IMR-90 (cell line): ENCODE results near the gene GPRC5D. TPM values are rescaled to one million over a fixed set of nuclear protein-coding genes. Genes with fewer than 3 reads are reported as not detected.

Experiments
- ATAC-seq: fragments of 200-7000 bp; cut with Tn5 transposase; 2 replicates; pipeline ENCODE4 v1.9.1; 2020; ENCODE audit warnings: low read depth, mild to moderate bottlenecking, moderate library complexity
- BruUV-seq: library from RNA; stranded (reverse); fragments of 400-500 nt; replicated peaks from 2 replicates; lab custom pipeline; 2021; lab: Mats Ljungman, UMichigan
- CTCF ChIA-PET: fragments of 300-600 bp; formaldehyde crosslinking; extraction: SDS; loops from one replicate; lab custom pipeline; 2021; ENCODE audit warnings: antibody characterized with exemption; lab: Yijun Ruan, JAX
- POLR2A ChIA-PET: fragments of 300-600 bp; sonication (Branson Sonifier 250); formaldehyde crosslinking; loops from one replicate; lab custom pipeline; 2022; ENCODE audit warnings: antibody characterized with exemption; ENCODE audit not compliant: unreplicated experiment; lab: Charles Lee
- DNase-seq: peaks from one replicate; pipeline ENCODE4 v3.0.0; 2013
- H2AFZ ChIP-seq: replicated peaks from 2 replicates; pipeline ENCODE3; 2013; ENCODE audit warnings: low read length, mild to moderate bottlenecking; ENCODE audit not compliant: poor library complexity
- H2AK5ac ChIP-seq: 2 replicates; pipeline ENCODE4 v1.6.1; 2013; ENCODE audit warnings: low read depth, low read length, inconsistent platforms
- H2AK9ac ChIP-seq: replicated peaks from 2 replicates; pipeline ENCODE3; 2013; ENCODE audit warnings: mild to moderate bottlenecking, low read depth, low read length, moderate library complexity; ENCODE audit not compliant: poor library complexity
- H2BK120ac ChIP-seq: 2 replicates; pipeline ENCODE4 v1.6.1; 2013; ENCODE audit warnings: low read depth, low read length, inconsistent platforms
- H2BK15ac ChIP-seq: 3 replicates; pipeline ENCODE4 v1.6.1; 2013; ENCODE audit warnings: low read depth, low read length, inconsistent platforms
- H2BK20ac ChIP-seq: 2 replicates; pipeline ENCODE4 v1.6.1; 2013; ENCODE audit warnings: low read depth, mild to moderate bottlenecking, inconsistent platforms, low read length, moderate library complexity
- H2BK5ac ChIP-seq: 2 replicates; pipeline ENCODE4 v1.6.1; 2013; ENCODE audit warnings: mild to moderate bottlenecking, low read depth, low read length, inconsistent platforms; ENCODE audit not compliant: poor library complexity, severe bottlenecking
- H3K14ac ChIP-seq: replicated peaks from 2 replicates; pipeline ENCODE4 v1.6.1; 2013; ENCODE audit warnings: low read depth, low read length, inconsistent platforms
- H3K18ac ChIP-seq: 2 replicates; pipeline ENCODE4 v1.6.1; 2013; ENCODE audit warnings: low read depth, low read length, control low read depth
- H3K23ac ChIP-seq: 2 replicates; pipeline ENCODE4 v1.6.1; 2013; ENCODE audit warnings: low read depth, low read length, inconsistent platforms
- H3K27ac ChIP-seq: 2 replicates; pipeline ENCODE4 v1.5.1; 2013; ENCODE audit warnings: mild to moderate bottlenecking, control low read depth, low read length; ENCODE audit not compliant: insufficient read depth
- H3K27me3 ChIP-seq: 2 replicates; pipeline ENCODE4 v1.6.1; 2013; ENCODE audit warnings: low read length; ENCODE audit not compliant: control insufficient read depth, insufficient read depth
- H3K36me3 ChIP-seq: 2 replicates; pipeline ENCODE4 v1.6.1; 2013; ENCODE audit warnings: low read length, mixed read lengths; ENCODE audit not compliant: control insufficient read depth, insufficient read depth
- H3K4ac ChIP-seq: 2 replicates; pipeline ENCODE4 v1.6.1; 2013; ENCODE audit warnings: low read depth, low read length, inconsistent platforms
- H3K4me1 ChIP-seq: 2 replicates; pipeline ENCODE4 v1.6.1; 2013; ENCODE audit warnings: low read length, mixed read lengths; ENCODE audit not compliant: control insufficient read depth, insufficient read depth
- H3K4me2 ChIP-seq: 2 replicates; pipeline ENCODE4 v1.6.1; 2013; ENCODE audit warnings: low read depth, mild to moderate bottlenecking, control low read depth, low read length, moderate library complexity
- H3K4me3 ChIP-seq: 2 replicates; pipeline ENCODE4 v1.5.1; 2013; ENCODE audit warnings: low read depth, mild to moderate bottlenecking, control low read depth, low read length, moderate library complexity; ENCODE audit not compliant: insufficient read depth
- H3K56ac ChIP-seq: 2 replicates; pipeline ENCODE4 v1.6.1; 2013; ENCODE audit warnings: low read length, inconsistent platforms; ENCODE audit not compliant: insufficient read depth; ENCODE audit errors: extremely low read depth
- H3K79me1 ChIP-seq, 2 experiments: 2 replicates each; pipeline ENCODE4 v1.6.1; 2013; ENCODE audit warnings: low read length in 2 of 2, inconsistent platforms in 1 of 2, low read depth in 1 of 2
- H3K9ac ChIP-seq: 2 replicates; pipeline ENCODE4 v1.6.1; 2013; ENCODE audit warnings: low read depth, low read length, control low read depth
- H3K9me1 ChIP-seq: 2 replicates; pipeline ENCODE4 v1.6.1; 2013; ENCODE audit warnings: low read length, inconsistent platforms; ENCODE audit not compliant: insufficient read depth
- H3K9me3 ChIP-seq: 2 replicates; pipeline ENCODE4 v1.6.1; 2013; ENCODE audit warnings: low read length; ENCODE audit not compliant: control insufficient read depth, insufficient read depth
- H4K20me1 ChIP-seq: 2 replicates; pipeline ENCODE4 v1.6.1; 2013; ENCODE audit warnings: low read length, inconsistent platforms; ENCODE audit not compliant: insufficient read depth
- H4K5ac ChIP-seq: 2 replicates; pipeline ENCODE4 v1.6.1; 2013; ENCODE audit warnings: mild to moderate bottlenecking, low read depth, low read length, control low read depth
- H4K8ac ChIP-seq, 2 experiments: 2 replicates each; pipeline ENCODE4 v1.6.1; 2013; ENCODE audit warnings: low read depth in 2 of 2, low read length in 2 of 2, control low read depth in 1 of 2, inconsistent platforms in 1 of 2
- H4K91ac ChIP-seq: 2 replicates; pipeline ENCODE4 v1.6.1; 2013; ENCODE audit warnings: low read depth, low read length, inconsistent platforms; ENCODE audit not compliant: insufficient read depth
- BHLHE40 ChIP-seq: fragments of 150-350 bp; IDR thresholded peaks from 2 replicates; pipeline ENCODE4 v1.6.1; 2016; ENCODE audit warnings: mild to moderate bottlenecking, low read depth, low read length
- CEBPB ChIP-seq: IDR thresholded peaks from 2 replicates; pipeline ENCODE4 v1.6.1; 2012; ENCODE audit warnings: low read depth, low read length, improper control_type of control experiment
- FOS ChIP-seq: fragments of 150-350 bp; IDR thresholded peaks from 2 replicates; pipeline ENCODE4 v1.6.1; 2016; ENCODE audit warnings: low read depth, low read length
- MAFK ChIP-seq: IDR thresholded peaks from 2 replicates; pipeline ENCODE4 v1.6.1; 2012; ENCODE audit warnings: low read depth, low read length, improper control_type of control experiment
- MAZ ChIP-seq: IDR thresholded peaks from 2 replicates; pipeline ENCODE4 v1.6.1; 2012; ENCODE audit warnings: low read depth, mild to moderate bottlenecking, low read length, improper control_type of control experiment, moderate library complexity, borderline replicate concordance
- MXI1 ChIP-seq: IDR thresholded peaks from 2 replicates; pipeline ENCODE4 v1.6.1; 2012; ENCODE audit warnings: low read depth, mild to moderate bottlenecking, low read length, moderate library complexity, borderline replicate concordance
- NFE2L2 ChIP-seq: fragments of 150-350 bp; IDR thresholded peaks from 2 replicates; pipeline ENCODE4 v1.6.1; 2016; ENCODE audit warnings: low read depth, mild to moderate bottlenecking, low read length
- POLR2A ChIP-seq: IDR thresholded peaks from 2 replicates; pipeline ENCODE4 v1.6.1; 2012; ENCODE audit warnings: mild to moderate bottlenecking, low read depth, low read length
- RAD21 ChIP-seq: IDR thresholded peaks from 2 replicates; pipeline ENCODE4 v1.6.1; 2012; ENCODE audit warnings: low read length, improper control_type of control experiment
- RFX5 ChIP-seq: IDR thresholded peaks from 2 replicates; pipeline ENCODE4 v1.8.0; 2012; ENCODE audit warnings: low read depth, mild to moderate bottlenecking, low read length, moderate library complexity
- SMC3 ChIP-seq: fragments of 150-350 bp; IDR thresholded peaks from 2 replicates; pipeline ENCODE4 v1.6.1; 2016; ENCODE audit warnings: low read depth, mild to moderate bottlenecking, antibody characterized with exemption, low read length, moderate library complexity
- WGBS, 2 experiments: methylation state at CpG; one replicate each; pipeline versions ENCODE4 v1.1.5 to v1.1.7; 2013; ENCODE audit warnings: missing lambda C conversion rate in 2 of 2; ENCODE audit not compliant: insufficient read length in 1 of 2; ENCODE audit errors: extremely low coverage in 2 of 2; 5-methylcytosine and 5-hydroxymethylcytosine counted together
- dilution Hi-C: fragments of 300-500 bp; cut with HindIII; formaldehyde crosslinking; loops from one replicate; pipeline ENCODE4 v1.14.3; 2018; ENCODE audit warnings: low sequenced_read_pairs; ENCODE audit not compliant: unreplicated experiment
- in situ Hi-C: fragments of 300-500 bp; cut with MboI; formaldehyde crosslinking; loops from 3 replicates; pipeline ENCODE4 v1.14.3; 2019; ENCODE audit warnings: low sequenced_read_pairs, inconsistent platforms, mixed read lengths
- intact Hi-C: fragments of 100-400 bp; cut with micrococcal nuclease; formaldehyde crosslinking; loops from 2 replicates; pipeline ENCODE4 v1.10.0; 2022
- polyA plus RNA-seq, 3 experiments: library from polyadenylated mRNA; depleted of rRNA; stranded (reverse); fragments of >200 nt; gene quantifications; 2 replicates each; pipeline ENCODE4 v1.2.3, GENCODE V29; 2012; ENCODE audit warnings: low replicate concordance in 1 of 3
- total RNA-seq: library from RNA; depleted of rRNA; stranded (reverse); fragments of >200 nt; gene quantifications from 2 replicates; pipeline ENCODE4 v1.2.3, GENCODE V29; 2012
- TF ChIP-seq, protein P1 (sequence below): fragments of 150-350 bp; IDR thresholded peaks from 2 replicates; pipeline ENCODE4 v1.6.1; 2017; ENCODE audit warnings: mild to moderate bottlenecking, antibody characterized with exemption, low read length, low read depth
- TF ChIP-seq, protein P2 (sequence below): fragments of 150-350 bp; IDR thresholded peaks from 2 replicates; pipeline ENCODE4 v1.6.1; 2016; ENCODE audit warnings: low read depth, mild to moderate bottlenecking, low read length, moderate library complexity, borderline replicate concordance
- TF ChIP-seq, protein P3 (sequence below): conservative IDR thresholded peaks from 2 replicates; pipeline ENCODE4 v1.5.1; 2012; ENCODE audit warnings: mild to moderate bottlenecking, low read depth, low read length, improper control_type of control experiment

Gene GPRC5D
- total and polyA plus RNA-seq, 2 of the 4 experiments (the other 2 are of a cell fraction) = not detected

DNA sequence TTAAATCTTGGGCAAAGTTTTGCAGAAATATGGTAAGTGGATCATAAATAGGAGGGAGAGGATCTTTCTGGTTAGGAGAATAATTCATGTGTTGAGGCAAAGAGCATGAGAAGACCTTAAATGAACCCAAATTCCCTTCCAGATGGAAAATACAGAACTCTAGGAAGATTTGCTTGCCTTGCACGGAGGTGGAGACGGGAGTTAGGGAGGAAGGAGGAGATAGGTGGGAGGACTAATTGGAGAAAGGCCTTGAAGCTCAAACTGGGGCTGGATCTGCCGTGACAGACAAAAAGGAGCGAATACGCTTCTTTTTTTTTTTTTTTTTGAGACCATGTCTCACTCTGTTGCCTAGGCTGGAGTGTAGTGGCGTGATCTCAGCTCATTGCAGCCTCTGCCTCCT, 54.7 kb downstream of the GPRC5D start:
- Histone ChIP-seq H3K4ac (peak overlapping the region; percentile 12; the same call in 1 of the 2 replicates), H3K18ac (no peak overlapping the region), H3K27ac (no peak overlapping the region), H4K20me1 (peaks cover 37% of the 10 kb centered on the region), H4K91ac (no peak overlapping the region; the same call in 1 of the 2 replicates), H3K56ac (no peak overlapping the region), H3K4me2 (no peak overlapping the region), H2AK5ac (no peak overlapping the region), H2BK20ac (no peak overlapping the region), H3K4me3 (no peak overlapping the region), H3K9me3 (no peaks in the 10 kb centered on the region), H2BK5ac (no peak overlapping the region), H2BK15ac (no peak overlapping the region), H3K14ac (no peak overlapping the region), H3K9ac (no peak overlapping the region), H4K8ac (no peak overlapping the region), H3K27me3 (no peaks in the 10 kb centered on the region), H2BK120ac (no peak overlapping the region), H2AFZ (no peak overlapping the region), H3K9me1 (peaks cover 24% of the 10 kb centered on the region), H3K79me1 (peaks cover 11 to 66% of the 10 kb centered on the region in 2 experiments; a peak in 3 of 4 replicates), H3K4me1 (peaks cover 33% of the 10 kb centered on the region), H2AK9ac (no peak overlapping the region), H3K23ac (no peak overlapping the region), H4K5ac (no peak overlapping the region), H3K36me3 (peaks cover 6% of the 10 kb centered on the region; the same call in 1 of the 2 replicates)
- WGBS, 2 experiments = 100% methylated on average over 1 of the region's 6 CpGs; no CpG with 5 or more reads in 1 of the 2 experiments
- ChIA-PET CTCF (interaction anchor here (1.1 kb wide), 1 partner anchor 205 kb away, joined by 3 read pairs; no protein-coding TSS in a partner anchor), POLR2A (no interaction called here)
- in situ Hi-C loops = no loop called here
- TF ChIP-seq, protein P1, sequence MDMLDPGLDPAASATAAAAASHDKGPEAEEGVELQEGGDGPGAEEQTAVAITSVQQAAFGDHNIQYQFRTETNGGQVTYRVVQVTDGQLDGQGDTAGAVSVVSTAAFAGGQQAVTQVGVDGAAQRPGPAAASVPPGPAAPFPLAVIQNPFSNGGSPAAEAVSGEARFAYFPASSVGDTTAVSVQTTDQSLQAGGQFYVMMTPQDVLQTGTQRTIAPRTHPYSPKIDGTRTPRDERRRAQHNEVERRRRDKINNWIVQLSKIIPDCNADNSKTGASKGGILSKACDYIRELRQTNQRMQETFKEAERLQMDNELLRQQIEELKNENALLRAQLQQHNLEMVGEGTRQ = no peak
- TF ChIP-seq, protein P2, sequence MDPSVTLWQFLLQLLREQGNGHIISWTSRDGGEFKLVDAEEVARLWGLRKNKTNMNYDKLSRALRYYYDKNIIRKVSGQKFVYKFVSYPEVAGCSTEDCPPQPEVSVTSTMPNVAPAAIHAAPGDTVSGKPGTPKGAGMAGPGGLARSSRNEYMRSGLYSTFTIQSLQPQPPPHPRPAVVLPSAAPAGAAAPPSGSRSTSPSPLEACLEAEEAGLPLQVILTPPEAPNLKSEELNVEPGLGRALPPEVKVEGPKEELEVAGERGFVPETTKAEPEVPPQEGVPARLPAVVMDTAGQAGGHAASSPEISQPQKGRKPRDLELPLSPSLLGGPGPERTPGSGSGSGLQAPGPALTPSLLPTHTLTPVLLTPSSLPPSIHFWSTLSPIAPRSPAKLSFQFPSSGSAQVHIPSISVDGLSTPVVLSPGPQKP = no peak
- no peak for TF ChIP-seq BHLHE40
- TF ChIP-seq SMC3 = no peak
- TF ChIP-seq FOS = no peak
- no peak for TF ChIP-seq MAZ
- no peak for TF ChIP-seq RFX5
- TF ChIP-seq POLR2A = no peak
- TF ChIP-seq RAD21 = no peak
- TF ChIP-seq, protein P3, sequence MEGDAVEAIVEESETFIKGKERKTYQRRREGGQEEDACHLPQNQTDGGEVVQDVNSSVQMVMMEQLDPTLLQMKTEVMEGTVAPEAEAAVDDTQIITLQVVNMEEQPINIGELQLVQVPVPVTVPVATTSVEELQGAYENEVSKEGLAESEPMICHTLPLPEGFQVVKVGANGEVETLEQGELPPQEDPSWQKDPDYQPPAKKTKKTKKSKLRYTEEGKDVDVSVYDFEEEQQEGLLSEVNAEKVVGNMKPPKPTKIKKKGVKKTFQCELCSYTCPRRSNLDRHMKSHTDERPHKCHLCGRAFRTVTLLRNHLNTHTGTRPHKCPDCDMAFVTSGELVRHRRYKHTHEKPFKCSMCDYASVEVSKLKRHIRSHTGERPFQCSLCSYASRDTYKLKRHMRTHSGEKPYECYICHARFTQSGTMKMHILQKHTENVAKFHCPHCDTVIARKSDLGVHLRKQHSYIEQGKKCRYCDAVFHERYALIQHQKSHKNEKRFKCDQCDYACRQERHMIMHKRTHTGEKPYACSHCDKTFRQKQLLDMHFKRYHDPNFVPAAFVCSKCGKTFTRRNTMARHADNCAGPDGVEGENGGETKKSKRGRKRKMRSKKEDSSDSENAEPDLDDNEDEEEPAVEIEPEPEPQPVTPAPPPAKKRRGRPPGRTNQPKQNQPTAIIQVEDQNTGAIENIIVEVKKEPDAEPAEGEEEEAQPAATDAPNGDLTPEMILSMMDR = no peak
- no peak for TF ChIP-seq MXI1
- no peak for TF ChIP-seq MAFK
- TF ChIP-seq NFE2L2 = no peak
- no peak for TF ChIP-seq CEBPB
- DNase-seq (no peak), ATAC-seq (no peak)
- dilution Hi-C loops = no loop called here
- no TSS peak for BruUV-seq
- intact Hi-C loops = loop anchor here (5.0 kb wide), 1 partner anchor 180 kb away; the partner anchor contains the start of gene CDKN1B
